ENCODE measurements around the gene GSG1. TPM values are rescaled to one million over a fixed set of nuclear protein-coding genes. Genes with fewer than 3 reads are reported as not detected.
"Not testable (repeated sequence)": the region's sequence is repeated elsewhere in the genome, so short reads cannot be mapped to it uniquely, and the experiment has no call there.

The GSG1 gene
- total RNA-seq, 1 donor from 2014 or later = not detected

- intact Hi-C loops (cut with micrococcal nuclease) = no loop called here
Measured at GRCh38 chr12:13062669-13063068, 40.8 kb downstream of the GSG1 start.

- intact Hi-C loops (cut with micrococcal nuclease) = no loop called here
Measured at GRCh38 chr12:13061377-13061776, 42.1 kb downstream of the GSG1 start.

- intact Hi-C loops (cut with micrococcal nuclease) = no loop called here
Measured at GRCh38 chr12:13060581-13060980, 42.9 kb downstream of the GSG1 start.

- intact Hi-C loops (cut with micrococcal nuclease) = not testable (repeated sequence)
Measured at GRCh38 chr12:13053617-13054016, 49.9 kb downstream of the GSG1 start.

GRCh38 chr12:13052421-13052820 is 51.0 kb downstream of the GSG1 start:
- intact Hi-C loops (cut with micrococcal nuclease) = no loop called here

GRCh38 chr12:13049816-13050215 is 53.7 kb downstream of the GSG1 start:
- intact Hi-C loops (cut with micrococcal nuclease) = no loop called here

GRCh38 chr12:13046964-13047363 is 56.5 kb downstream of the GSG1 start:
- intact Hi-C loops (cut with micrococcal nuclease) = no loop called here

- intact Hi-C loops (cut with micrococcal nuclease) = loop anchor here (2.0 kb wide), 1 partner anchor 53 kb away; no protein-coding TSS in a partner anchor
Measured at GRCh38 chr12:13045816-13046215, 57.7 kb downstream of the GSG1 start.

- intact Hi-C loops (cut with micrococcal nuclease) = loop anchor here (1.0 to 2.0 kb wide), 2 partner anchors 45 to 54 kb away; partner anchors contain the start of gene HEBP1
Measured at GRCh38 chr12:13044906-13045299, 58.6 kb downstream of the GSG1 start.

GRCh38 chr12:13044002-13044905 is 59.2 kb downstream of the GSG1 start, which contains the start of gene FAM234B:
FAM234B (plus strand) TSS chr12:13044381; CDS start chr12:13044404, 23 bp downstream.
- intact Hi-C loops (cut with micrococcal nuclease) = loop anchor here (1.0 to 2.0 kb wide), 2 partner anchors 44 to 55 kb away; partner anchors contain the start of gene HEBP1

- intact Hi-C loops (cut with micrococcal nuclease) = no loop called here
Measured at GRCh38 chr12:13042666-13043230, 60.7 kb downstream of the GSG1 start.

GRCh38 chr12:13041224-13041623 is 62.2 kb downstream of the GSG1 start:
- intact Hi-C loops (cut with micrococcal nuclease) = no loop called here

GRCh38 chr12:13039328-13039956 is 64.0 kb downstream of the GSG1 start:
- intact Hi-C loops (cut with micrococcal nuclease) = no loop called here

GRCh38 chr12:13038491-13039161 is 64.8 kb downstream of the GSG1 start:
- intact Hi-C loops (cut with micrococcal nuclease) = no loop called here

GRCh38 chr12:13036881-13037280 is 66.6 kb downstream of the GSG1 start:
- intact Hi-C loops (cut with micrococcal nuclease) = no loop called here

- intact Hi-C loops (cut with micrococcal nuclease) = not testable (repeated sequence)
Measured at GRCh38 chr12:13035335-13035734, 68.1 kb downstream of the GSG1 start.

Other genes with a start within 250 kb of the GSG1 start
- 0.02 TPM in 1 of 2 replicates, not detected in the other for gene GPRC5A, start 212.1 kb downstream of the GSG1 start, total RNA-seq
- gene GPRC5D, start 151.5 kb downstream of the GSG1 start, total RNA-seq = not detected in 2 replicates
- gene HEBP1, start 103.4 kb downstream of the GSG1 start, total RNA-seq = 10.4 TPM in 2 replicates
- 3.0 and 3.5 TPM in 2 replicates for gene FAM234B, start 59.3 kb downstream of the GSG1 start, total RNA-seq
- gene EMP1, start 93.1 kb upstream of the GSG1 start, total RNA-seq = 6.3 TPM in 2 replicates

Measured in T-helper 2 cell treated with Interferon-gamma antibody and Interleukin-4, amounts not matched to agents 100 ng/mL and 5 ng/mL, for 36 hours (primary cell).